Natural killer cell treated with Interleukin-12 subunit alpha and Interleukin-12 subunit beta and Interleukin-15 and Interleukin-18, amount 100 ng/mL, for 72 hours (primary cell): ENCODE results near the gene SEL1L2. TPM values are rescaled to one million over a fixed set of nuclear protein-coding genes. Genes with fewer than 3 reads are reported as not detected.

Experiments
- ATAC-seq, 2 donors: fragments of 150-1000 bp; cut with Tn5 transposase in 1 of 2; sonication (Bioruptor Pico), chemical (Tn5 transposase) in 1 of 2; 2 replicates each; pipeline ENCODE4 v1.10.0; 2021
- DNase-seq: peaks from one replicate; pipeline ENCODE4 v3.0.0; 2022; ENCODE audit warnings: low spot score
- H3K27ac Mint-ChIP-seq, 2 donors: 1 replicate in 1 of 2; 2 replicates in 1 of 2; pipeline ENCODE4 v1.8.0; 2022; ENCODE audit warnings: mixed read lengths in 2 of 2, mild to moderate bottlenecking in 1 of 2, moderate library complexity in 1 of 2
- H3K27me3 Mint-ChIP-seq, 2 donors: 1 replicate in 1 of 2; 2 replicates in 1 of 2; pipeline ENCODE4 v1.8.0; 2022; ENCODE audit warnings: mixed read lengths in 2 of 2
- H3K36me3 Mint-ChIP-seq: one replicate; pipeline ENCODE4 v1.8.0; 2022; ENCODE audit warnings: mixed read lengths
- H3K4me1 Mint-ChIP-seq, 2 donors: 1 replicate in 1 of 2; 2 replicates in 1 of 2; pipeline ENCODE4 v1.8.0; 2022; ENCODE audit warnings: low read depth in 2 of 2, mixed read lengths in 2 of 2, mild to moderate bottlenecking in 1 of 2
- H3K4me3 Mint-ChIP-seq: one replicate; pipeline ENCODE4 v1.8.0; 2022; ENCODE audit warnings: mixed read lengths
- H3K9me3 Mint-ChIP-seq: 2 replicates; pipeline ENCODE4 v1.8.0; 2022; ENCODE audit warnings: mixed read lengths
- total RNA-seq, 2 donors: library from RNA; stranded (reverse); gene quantifications; one replicate each; pipeline ENCODE4 v1.2.3, GENCODE V29; 2022

The SEL1L2 gene
- total RNA-seq, 2 donors from 2014 or later, result not detected

DNA sequence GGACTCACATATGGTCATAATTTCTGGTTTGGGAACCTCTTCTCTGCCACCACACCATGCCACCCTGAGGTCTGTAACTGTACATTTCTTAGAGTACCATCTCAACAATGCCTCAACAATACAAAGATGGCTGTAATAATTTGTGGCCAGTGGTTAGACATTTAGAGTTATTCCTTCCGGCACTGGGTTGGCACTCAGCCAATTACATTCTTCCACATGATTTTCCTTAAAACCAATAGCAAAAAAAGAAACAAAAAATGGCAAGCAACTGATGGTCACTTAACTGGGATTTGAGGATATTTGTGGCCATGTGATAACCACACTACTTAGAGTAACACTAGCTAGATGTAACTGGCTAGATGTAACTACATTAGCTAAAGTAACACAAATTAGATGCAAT is 79.9 kb downstream of the SEL1L2 start:
- no peak for ATAC-seq
- H3K4me1 Mint-ChIP-seq, result no peaks in the 10 kb centered on the region
- H3K4me3 Mint-ChIP-seq, result no peak overlapping the region
- no peaks in the 10 kb centered on the region for H3K27me3 Mint-ChIP-seq
- no peaks in the 10 kb centered on the region for H3K9me3 Mint-ChIP-seq
- no peak for DNase-seq
- H3K27ac Mint-ChIP-seq, result no peak overlapping the region
- no peaks in the 10 kb centered on the region for H3K36me3 Mint-ChIP-seq

- Mint-ChIP-seq H3K4me1 (no peaks in the 10 kb centered on the region), H3K36me3 (no peaks in the 10 kb centered on the region), H3K27me3 (no peaks in the 10 kb centered on the region), H3K4me3 (no peak overlapping the region), H3K9me3 (no peaks in the 10 kb centered on the region), H3K27ac (no peak overlapping the region)
- DNase-seq (no peak), ATAC-seq (no peak)
These were observed 81.3 kb downstream of the SEL1L2 start for GRCh38 chr20:13909067-13909466.

DNA sequence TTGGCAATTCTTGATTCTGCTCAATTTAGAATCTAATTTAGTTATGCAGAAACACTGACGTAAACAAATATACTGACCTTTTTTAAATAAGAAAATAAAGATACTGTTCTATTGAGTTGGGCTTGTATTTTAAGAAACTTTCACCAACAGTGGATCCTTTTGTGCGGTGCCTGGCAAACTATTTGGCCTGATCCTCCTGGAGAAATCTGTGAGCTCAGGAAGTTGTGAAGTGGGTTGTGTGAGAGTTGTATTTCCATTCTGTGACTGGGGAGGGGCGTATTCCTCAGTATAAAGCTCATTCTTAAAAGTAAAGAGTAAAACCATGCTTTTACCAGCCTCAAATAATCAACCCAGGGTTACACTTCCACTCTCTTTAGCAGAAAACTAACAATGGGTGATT is 85.6 kb downstream of the SEL1L2 start:
- H3K27ac Mint-ChIP-seq, result no peak overlapping the region
- H3K36me3 Mint-ChIP-seq, result no peaks in the 10 kb centered on the region
- no peak for ATAC-seq
- peaks cover 3% of the 10 kb centered on the region for H3K9me3 Mint-ChIP-seq
- H3K4me3 Mint-ChIP-seq, result no peak overlapping the region
- DNase-seq, result no peak
- no peaks in the 10 kb centered on the region for H3K4me1 Mint-ChIP-seq
- no peaks in the 10 kb centered on the region for H3K27me3 Mint-ChIP-seq

- Mint-ChIP-seq H3K27ac (no peak overlapping the region), H3K4me1 (no peaks in the 10 kb centered on the region), H3K36me3 (no peaks in the 10 kb centered on the region), H3K9me3 (peaks cover 3% of the 10 kb centered on the region), H3K27me3 (no peaks in the 10 kb centered on the region), H3K4me3 (no peak overlapping the region)
- DNase-seq, result no peak
- ATAC-seq, result no peak
These were observed 89.9 kb downstream of the SEL1L2 start for GRCh38 chr20:13900496-13900895.

DNA sequence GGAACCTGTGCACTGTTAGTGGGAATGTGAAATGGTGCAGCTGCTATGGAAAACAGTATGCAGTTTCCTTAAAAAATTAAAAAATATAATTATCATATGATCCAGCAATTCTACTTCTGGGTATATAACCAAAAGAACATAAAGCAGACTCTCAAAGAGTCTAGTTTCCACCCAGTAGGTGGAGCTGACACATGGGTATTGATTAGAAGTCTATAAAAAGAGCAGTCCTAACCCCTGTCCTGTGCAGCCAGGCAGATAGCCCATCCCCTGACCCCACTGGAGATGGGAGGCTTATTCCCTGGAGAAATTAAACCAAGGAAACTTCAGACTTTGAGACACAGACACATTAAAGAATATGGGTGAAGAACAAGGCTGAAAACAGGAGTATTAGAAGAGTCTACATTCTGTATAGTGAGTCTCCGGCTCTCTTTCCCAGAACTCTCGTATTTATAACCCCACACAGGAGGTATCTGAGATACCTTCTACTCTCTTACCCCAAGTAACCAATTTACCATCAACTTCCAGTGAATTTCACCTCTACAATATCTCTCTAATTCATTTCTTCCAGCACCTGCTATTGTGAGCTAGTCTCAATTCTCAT is 92.3 kb downstream of the SEL1L2 start:
- DNase-seq (no peak), ATAC-seq (no peak)
- H3K27ac Mint-ChIP-seq, result no peak overlapping the region
- no peaks in the 10 kb centered on the region for H3K36me3 Mint-ChIP-seq
- no peaks in the 10 kb centered on the region for H3K27me3 Mint-ChIP-seq
- H3K4me3 Mint-ChIP-seq, result no peak overlapping the region
- no peaks in the 10 kb centered on the region for H3K4me1 Mint-ChIP-seq
- peaks cover 8% of the 10 kb centered on the region for H3K9me3 Mint-ChIP-seq

DNA sequence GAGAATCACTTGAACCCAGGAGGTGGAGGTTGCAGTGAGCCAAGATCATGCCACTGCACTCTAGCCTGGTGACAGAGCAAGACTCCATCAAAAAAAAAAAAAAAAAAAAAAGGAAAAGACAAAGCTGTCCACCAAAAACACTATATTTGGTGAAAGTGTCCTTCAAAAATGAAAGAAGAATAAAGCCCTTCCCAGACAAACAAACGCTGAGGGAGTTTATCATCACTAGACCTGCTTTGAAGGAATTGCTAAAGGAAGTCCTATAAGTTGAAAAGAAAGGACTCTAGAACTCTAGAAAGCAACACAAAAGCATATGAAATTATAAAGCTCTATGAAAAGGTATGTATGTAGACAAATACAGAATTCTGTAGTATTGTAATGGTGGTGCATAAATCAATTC is 98.8 kb downstream of the SEL1L2 start:
- DNase-seq, result no peak
- Mint-ChIP-seq H3K27me3 (no peaks in the 10 kb centered on the region), H3K27ac (no peak overlapping the region), H3K4me3 (no peak overlapping the region), H3K9me3 (peaks cover 20% of the 10 kb centered on the region), H3K36me3 (peaks cover 12% of the 10 kb centered on the region), H3K4me1 (no peaks in the 10 kb centered on the region)
- ATAC-seq, result no peak

GRCh38 chr20:13884803-13885202 is 105.6 kb downstream of the SEL1L2 start:
- Mint-ChIP-seq H3K4me3 (no peak overlapping the region), H3K27ac (no peak overlapping the region), H3K27me3 (no peaks in the 10 kb centered on the region), H3K9me3 (no peaks in the 10 kb centered on the region), H3K4me1 (no peaks in the 10 kb centered on the region), H3K36me3 (no peaks in the 10 kb centered on the region)
- no peak for ATAC-seq
- no peak for DNase-seq

DNA sequence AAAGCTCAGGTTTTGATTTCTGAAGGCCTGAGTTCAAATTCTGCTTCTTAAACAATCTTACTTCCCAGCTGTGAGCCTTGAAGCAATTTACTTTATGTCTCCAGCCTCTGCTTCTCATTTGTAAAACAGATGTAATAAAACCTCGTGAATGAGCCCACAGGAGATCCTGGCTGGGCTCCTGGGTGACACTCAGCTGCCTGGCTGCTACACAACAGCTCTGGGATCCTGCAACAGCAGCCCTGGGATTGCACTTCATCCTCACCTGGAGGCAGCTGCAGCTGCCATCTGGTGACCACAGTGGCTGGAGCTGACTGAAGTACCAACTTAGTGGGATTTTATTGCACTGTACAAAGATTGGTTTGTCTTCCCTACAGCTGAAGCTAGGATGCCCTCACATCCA is 107.0 kb downstream of the SEL1L2 start:
- Mint-ChIP-seq H3K36me3 (no peaks in the 10 kb centered on the region), H3K27me3 (no peaks in the 10 kb centered on the region), H3K4me1 (no peaks in the 10 kb centered on the region), H3K4me3 (no peak overlapping the region), H3K27ac (no peak overlapping the region), H3K9me3 (no peaks in the 10 kb centered on the region)
- ATAC-seq (no peak), DNase-seq (no peak)

- no peak for ATAC-seq
- DNase-seq, result no peak
These were observed 111.8 kb downstream of the SEL1L2 start for GRCh38 chr20:13878566-13878965.

GRCh38 chr20:13877793-13878192 is 112.6 kb downstream of the SEL1L2 start:
- ATAC-seq, result no peak
- no peaks in the 10 kb centered on the region for H3K9me3 Mint-ChIP-seq
- no peaks in the 10 kb centered on the region for H3K4me1 Mint-ChIP-seq
- no peak for DNase-seq
- H3K36me3 Mint-ChIP-seq, result no peaks in the 10 kb centered on the region
- H3K27ac Mint-ChIP-seq, result no peak overlapping the region
- H3K27me3 Mint-ChIP-seq, result peaks cover 0 to 3% of the 10 kb centered on the region in 2 donors
- no peak overlapping the region for H3K4me3 Mint-ChIP-seq

More at GRCh38 chr20:13878566-13878965, 111.8 kb downstream of the SEL1L2 start:
- Mint-ChIP-seq H3K27me3 (peaks cover 0 to 3% of the 10 kb centered on the region in 2 donors), H3K4me1 (no peaks in the 10 kb centered on the region), H3K27ac (no peak overlapping the region), H3K36me3 (no peaks in the 10 kb centered on the region), H3K9me3 (no peaks in the 10 kb centered on the region), H3K4me3 (no peak overlapping the region)

GRCh38 chr20:13875265-13875811 is 115.1 kb downstream of the SEL1L2 start:
- Mint-ChIP-seq H3K4me1 (no peaks in the 10 kb centered on the region), H3K9me3 (no peaks in the 10 kb centered on the region), H3K36me3 (no peaks in the 10 kb centered on the region), H3K27ac (no peak overlapping the region), H3K27me3 (peaks cover 0 to 3% of the 10 kb centered on the region in 2 donors), H3K4me3 (no peak overlapping the region)
- DNase-seq, result no peak
- no peak for ATAC-seq

- DNase-seq, result no peak
- H3K4me3 Mint-ChIP-seq, result no peak overlapping the region
- no peaks in the 10 kb centered on the region for H3K9me3 Mint-ChIP-seq
- no peak overlapping the region for H3K27ac Mint-ChIP-seq
- no peak for ATAC-seq
- peaks cover 0 to 3% of the 10 kb centered on the region in 2 donors for H3K27me3 Mint-ChIP-seq
- H3K4me1 Mint-ChIP-seq, result no peaks in the 10 kb centered on the region
- no peaks in the 10 kb centered on the region for H3K36me3 Mint-ChIP-seq
These were observed 115.8 kb downstream of the SEL1L2 start for GRCh38 chr20:13874394-13875157.

DNA sequence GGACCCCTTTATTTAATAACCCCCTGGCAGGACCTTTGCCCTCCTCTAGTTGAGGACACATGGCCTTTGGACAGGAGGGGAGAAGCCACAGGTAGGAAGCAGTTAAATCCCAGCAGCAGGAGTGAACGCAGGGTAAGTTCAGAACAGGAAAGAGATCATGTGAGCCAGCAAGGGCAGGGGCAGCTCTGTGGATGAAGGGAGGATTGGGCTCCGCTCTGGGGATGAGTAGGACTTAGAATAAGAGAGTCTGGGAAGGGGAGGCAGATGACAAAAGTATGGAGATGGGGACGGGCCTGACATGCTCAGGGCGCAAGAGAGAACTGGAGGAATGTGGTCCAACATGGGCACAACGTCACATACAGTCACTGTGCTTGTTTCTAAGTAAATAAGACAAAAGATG is 116.6 kb downstream of the SEL1L2 start:
- Mint-ChIP-seq H3K27ac (no peak overlapping the region), H3K4me1 (no peaks in the 10 kb centered on the region), H3K27me3 (peaks cover 0 to 3% of the 10 kb centered on the region in 2 donors), H3K36me3 (no peaks in the 10 kb centered on the region), H3K9me3 (no peaks in the 10 kb centered on the region), H3K4me3 (no peak overlapping the region)
- DNase-seq (no peak), ATAC-seq (no peak)

GRCh38 chr20:13870170-13870748 is 120.2 kb downstream of the SEL1L2 start:
- Mint-ChIP-seq H3K27ac (no peak overlapping the region), H3K36me3 (no peaks in the 10 kb centered on the region), H3K9me3 (no peaks in the 10 kb centered on the region), H3K4me1 (no peaks in the 10 kb centered on the region), H3K4me3 (no peak overlapping the region), H3K27me3 (peaks cover 0 to 3% of the 10 kb centered on the region in 2 donors)
- ATAC-seq, result no peak
- no peak for DNase-seq
